ENCODE measurements around the gene MPDU1. TPM values are rescaled to one million over a fixed set of nuclear protein-coding genes. Genes with fewer than 3 reads are reported as not detected.

Gene MPDU1
- total and polyA plus RNA-seq, 2 of the 13 experiments (the other 11 are each of a cell fraction or from before 2014, with no cell fraction given): 112 to 167 TPM

- TF ChIP-seq ZBTB38 (CRISPR knock-in tag; IDR thresholded peaks at IDR 0.05) (peak; percentile 64), ZBTB1 (CRISPR knock-in tag; IDR thresholded peaks at IDR 0.05; ENCODE audit: borderline replicate concordance) (no peak), HNRNPL (IDR thresholded peaks at IDR 0.05; ENCODE audit: low read depth, low read length) (peak; percentile 89), ZHX2 (IDR thresholded peaks at IDR 0.05; ENCODE audit: low read depth) (no peak), ZHX2 (CRISPR knock-in tag; IDR thresholded peaks at IDR 0.05; ENCODE audit: borderline replicate concordance) (no peak), ZBTB40 (IDR thresholded peaks at IDR 0.05) (no peak), ZBTB40 (CRISPR knock-in tag; IDR thresholded peaks at IDR 0.05) (0 out of 2 replicates have a peak, but pooled peaks have one; percentile 17), ZNF280B (CRISPR knock-in tag; IDR thresholded peaks at IDR 0.05; ENCODE audit: borderline replicate concordance) (0 out of 2 replicates have a peak, but pooled peaks have one; percentile 21), SSRP1 (CRISPR knock-in tag; IDR thresholded peaks at IDR 0.05) (no peak)
These were observed 34.1 kb upstream of the MPDU1 start (continued) for GRCh38 chr17:7549401-7550055.

All from HepG2 (cell line).